HL-60 (cell line): ENCODE results near the gene CCND1.

Experiments used
- CTCF ChIP-seq: IDR thresholded peaks from one replicate; pipeline ENCODE4 v1.5.1; 2011; ENCODE audit warnings: low read length, control low read depth, inconsistent platforms; ENCODE audit not compliant: insufficient read depth
- GABPA ChIP-seq: IDR thresholded peaks from 2 replicates; pipeline ENCODE4 v1.6.1; 2012; ENCODE audit warnings: low read depth
- SPI1 ChIP-seq: IDR thresholded peaks from 2 replicates; pipeline ENCODE4 v1.6.1; 2012; ENCODE audit warnings: low read depth, mild to moderate bottlenecking, borderline replicate concordance

DNA sequence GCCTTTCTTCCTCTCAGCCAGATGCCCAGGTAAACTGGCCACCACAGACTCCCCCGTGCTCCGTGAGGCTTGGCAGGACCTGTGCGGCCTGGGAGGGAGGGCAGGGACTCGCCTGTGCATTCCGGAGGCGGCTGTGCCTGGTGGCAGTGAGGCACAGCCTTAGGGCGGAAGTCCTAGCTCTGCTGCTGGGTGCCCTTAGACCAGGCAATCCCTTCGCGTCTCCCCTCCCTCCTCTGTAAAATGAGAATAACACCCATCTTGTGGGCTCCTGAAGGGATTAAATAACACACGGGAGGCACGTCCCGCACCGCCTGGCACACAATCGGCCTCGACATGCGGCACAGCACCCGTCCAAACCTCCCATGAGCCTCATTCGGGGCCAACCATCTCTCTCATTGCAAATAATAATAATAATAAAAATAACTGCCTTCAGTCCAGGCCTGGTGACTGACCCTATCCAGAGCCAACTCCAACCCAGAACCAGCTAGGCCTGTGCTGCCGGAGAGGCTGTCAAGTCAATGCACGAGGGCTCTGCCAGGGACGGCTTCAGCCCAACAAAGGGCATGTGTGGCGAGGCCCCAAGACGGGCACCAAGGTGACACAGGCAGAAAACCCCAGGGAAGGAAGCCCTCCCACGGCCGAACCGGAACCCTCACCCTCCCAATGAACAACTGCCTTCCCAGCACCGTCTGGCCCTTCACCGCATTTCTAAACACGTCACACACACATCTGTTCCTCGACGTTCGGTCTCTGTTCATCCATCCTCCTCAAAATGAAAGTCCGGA, 26.0 kb downstream of the CCND1 start:
- TF ChIP-seq CTCF (no peak), GABPA (no peak), SPI1 (no peak)
